Measurements from ENCODE around the gene NRG2. TPM values are rescaled to one million over a fixed set of nuclear protein-coding genes. Genes with fewer than 3 reads are reported as not detected.
A peak's percentile ranks its signal among the peaks of the same experiment; 100 is the strongest.

Gene NRG2
- total and polyA plus RNA-seq, 12 donors, result 1.8 to 16.7 (median 8.4) TPM

DNA sequence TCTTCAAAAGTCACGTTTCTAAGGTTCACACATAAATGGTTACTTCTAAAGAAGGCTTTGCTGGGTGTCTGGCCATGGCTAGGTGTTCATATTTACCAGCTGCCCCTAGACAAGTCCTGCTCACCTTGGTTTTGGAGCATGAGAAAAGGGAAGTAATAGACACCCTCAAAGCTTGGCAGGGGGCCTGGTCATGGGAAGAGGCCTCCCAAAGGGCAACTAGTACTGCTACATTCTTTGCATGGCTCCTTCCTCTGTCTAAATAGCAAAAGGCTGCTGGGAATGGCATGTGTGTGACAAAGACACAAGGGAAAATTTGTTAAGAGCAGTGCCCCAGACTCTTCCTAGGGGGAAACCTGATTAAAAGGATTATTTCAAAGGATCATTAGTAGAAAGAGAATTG is 93.4 kb downstream of the NRG2 start:
- intact Hi-C loops (cut with DNase I), result no loop called here
- no peaks in the 10 kb centered on the region for H3K36me3 ChIP-seq (replicated peaks in 1 of 2)
- peak in 1 of 7 donors; percentile 48 for DNase-seq
- H3K27me3 ChIP-seq, result no peaks in the 10 kb centered on the region
- H3K4me1 ChIP-seq (replicated peaks in 1 of 2), result peaks cover 9 to 11% of the 10 kb centered on the region in 2 donors
- 57 to 78% (median 65%) methylated on average over 1 of the region's 1 CpG for WGBS, 4 donors
- H3K9me3 ChIP-seq (replicated peaks in 1 of 3), result no peaks in the 10 kb centered on the region
- H3K27ac ChIP-seq, result no peak overlapping the region
- TF ChIP-seq, protein P1, sequence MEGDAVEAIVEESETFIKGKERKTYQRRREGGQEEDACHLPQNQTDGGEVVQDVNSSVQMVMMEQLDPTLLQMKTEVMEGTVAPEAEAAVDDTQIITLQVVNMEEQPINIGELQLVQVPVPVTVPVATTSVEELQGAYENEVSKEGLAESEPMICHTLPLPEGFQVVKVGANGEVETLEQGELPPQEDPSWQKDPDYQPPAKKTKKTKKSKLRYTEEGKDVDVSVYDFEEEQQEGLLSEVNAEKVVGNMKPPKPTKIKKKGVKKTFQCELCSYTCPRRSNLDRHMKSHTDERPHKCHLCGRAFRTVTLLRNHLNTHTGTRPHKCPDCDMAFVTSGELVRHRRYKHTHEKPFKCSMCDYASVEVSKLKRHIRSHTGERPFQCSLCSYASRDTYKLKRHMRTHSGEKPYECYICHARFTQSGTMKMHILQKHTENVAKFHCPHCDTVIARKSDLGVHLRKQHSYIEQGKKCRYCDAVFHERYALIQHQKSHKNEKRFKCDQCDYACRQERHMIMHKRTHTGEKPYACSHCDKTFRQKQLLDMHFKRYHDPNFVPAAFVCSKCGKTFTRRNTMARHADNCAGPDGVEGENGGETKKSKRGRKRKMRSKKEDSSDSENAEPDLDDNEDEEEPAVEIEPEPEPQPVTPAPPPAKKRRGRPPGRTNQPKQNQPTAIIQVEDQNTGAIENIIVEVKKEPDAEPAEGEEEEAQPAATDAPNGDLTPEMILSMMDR (IDR thresholded peaks at IDR 0.05), result no peak
- TF ChIP-seq POLR2A (IDR thresholded peaks at IDR 0.05), result no peak
- no peak overlapping the region for H3K4me3 ChIP-seq

DNA sequence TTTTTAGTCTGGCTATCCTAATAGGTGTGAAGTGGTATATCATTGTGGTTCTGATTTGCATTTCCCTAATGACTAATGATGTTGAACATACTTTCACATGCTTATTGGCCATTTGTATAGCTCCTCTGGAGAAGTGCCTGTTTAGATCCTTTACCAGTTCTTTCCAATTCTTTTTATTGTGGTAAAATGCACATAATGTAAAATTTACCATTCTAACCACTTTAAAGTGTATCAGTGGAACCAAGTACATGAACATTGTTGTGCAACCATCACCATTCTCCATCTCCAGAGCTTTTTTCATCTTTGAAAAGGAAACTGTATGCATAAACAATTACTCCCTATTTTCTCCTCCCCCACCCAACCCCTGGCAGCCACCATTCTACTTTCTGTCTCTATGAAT is 95.4 kb downstream of the NRG2 start:
- H3K36me3 ChIP-seq (replicated peaks in 1 of 2), result no peaks in the 10 kb centered on the region
- no peaks in the 10 kb centered on the region for H3K27me3 ChIP-seq
- no peaks in the 10 kb centered on the region for H3K9me3 ChIP-seq (replicated peaks in 1 of 3)
- DNase-seq, result no peak
- H3K27ac ChIP-seq, result no peak overlapping the region
- peaks cover 0 to 7% of the 10 kb centered on the region in 2 donors for H3K4me1 ChIP-seq (replicated peaks in 1 of 2)
- TF ChIP-seq, protein P1 (IDR thresholded peaks at IDR 0.05), result no peak
- TF ChIP-seq POLR2A (IDR thresholded peaks at IDR 0.05), result no peak
- H3K4me3 ChIP-seq, result no peak overlapping the region
- intact Hi-C loops (cut with DNase I), result no loop called here

GRCh38 chr5:139946440-139946839 is 96.7 kb downstream of the NRG2 start:
- Histone ChIP-seq H3K36me3 (replicated peaks in 1 of 2) (no peaks in the 10 kb centered on the region), H3K9me3 (replicated peaks in 1 of 3) (peaks cover 0 to 9% (median 4%) of the 10 kb centered on the region in 3 donors), H3K27me3 (no peaks in the 10 kb centered on the region), H3K27ac (no peak overlapping the region), H3K4me3 (no peak overlapping the region), H3K4me1 (replicated peaks in 1 of 2) (peaks cover 0 to 7% of the 10 kb centered on the region in 2 donors)
- intact Hi-C loops (cut with DNase I), result no loop called here
- TF ChIP-seq POLR2A (IDR thresholded peaks at IDR 0.05), result no peak
- TF ChIP-seq, protein P1 (IDR thresholded peaks at IDR 0.05), result no peak
- 62 to 75% (median 63%) methylated on average over 1 of the region's 1 CpG for WGBS, 4 donors
- DNase-seq, result no peak

DNA sequence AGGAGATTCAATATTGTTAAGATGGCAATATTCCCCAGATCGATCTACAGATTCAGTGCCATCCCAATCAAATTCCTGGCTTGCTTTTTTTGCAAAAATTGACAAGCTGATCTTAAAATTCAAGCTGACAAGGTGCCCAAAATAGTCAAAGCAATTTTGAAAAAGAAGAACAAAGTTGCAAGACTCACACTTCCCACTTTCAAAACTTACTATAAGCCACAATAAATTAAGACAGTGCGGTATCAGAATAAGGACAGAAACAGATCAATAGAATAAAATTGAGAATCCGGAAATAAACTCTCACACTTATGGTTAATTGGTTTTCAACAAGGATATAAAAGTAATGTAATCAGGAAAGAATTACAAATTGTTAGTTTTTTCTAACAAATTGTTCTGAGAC is 97.1 kb downstream of the NRG2 start:
- WGBS, 4 donors, result 77 to 84% (median 83%) methylated on average over 3 of the region's 3 CpGs
- H3K4me1 ChIP-seq (replicated peaks in 1 of 2), result peaks cover 0 to 7% of the 10 kb centered on the region in 2 donors

More for the DNA sequence above, 97.1 kb downstream of the NRG2 start:
- H3K4me3 ChIP-seq, result no peak overlapping the region
- no peak for TF ChIP-seq POLR2A (IDR thresholded peaks at IDR 0.05)
- TF ChIP-seq, protein P1 (IDR thresholded peaks at IDR 0.05), result no peak
- no peak overlapping the region for H3K27ac ChIP-seq
- H3K27me3 ChIP-seq, result no peaks in the 10 kb centered on the region
- no peak for DNase-seq
- intact Hi-C loops (cut with DNase I), result no loop called here
- no peaks in the 10 kb centered on the region for H3K36me3 ChIP-seq (replicated peaks in 1 of 2)
- peaks cover 0 to 9% (median 4%) of the 10 kb centered on the region in 3 donors for H3K9me3 ChIP-seq (replicated peaks in 1 of 3)

All from adrenal gland (tissue), 12 donors.